ENCODE results near the gene CTH.
"Not testable (repeated sequence)": the region's sequence is repeated elsewhere in the genome, so short reads cannot be mapped to it uniquely, and the experiment has no call there.

The CTH gene
- 1.5 to 1.6 reads per million in 2 donors for total RNA-seq

DNA sequence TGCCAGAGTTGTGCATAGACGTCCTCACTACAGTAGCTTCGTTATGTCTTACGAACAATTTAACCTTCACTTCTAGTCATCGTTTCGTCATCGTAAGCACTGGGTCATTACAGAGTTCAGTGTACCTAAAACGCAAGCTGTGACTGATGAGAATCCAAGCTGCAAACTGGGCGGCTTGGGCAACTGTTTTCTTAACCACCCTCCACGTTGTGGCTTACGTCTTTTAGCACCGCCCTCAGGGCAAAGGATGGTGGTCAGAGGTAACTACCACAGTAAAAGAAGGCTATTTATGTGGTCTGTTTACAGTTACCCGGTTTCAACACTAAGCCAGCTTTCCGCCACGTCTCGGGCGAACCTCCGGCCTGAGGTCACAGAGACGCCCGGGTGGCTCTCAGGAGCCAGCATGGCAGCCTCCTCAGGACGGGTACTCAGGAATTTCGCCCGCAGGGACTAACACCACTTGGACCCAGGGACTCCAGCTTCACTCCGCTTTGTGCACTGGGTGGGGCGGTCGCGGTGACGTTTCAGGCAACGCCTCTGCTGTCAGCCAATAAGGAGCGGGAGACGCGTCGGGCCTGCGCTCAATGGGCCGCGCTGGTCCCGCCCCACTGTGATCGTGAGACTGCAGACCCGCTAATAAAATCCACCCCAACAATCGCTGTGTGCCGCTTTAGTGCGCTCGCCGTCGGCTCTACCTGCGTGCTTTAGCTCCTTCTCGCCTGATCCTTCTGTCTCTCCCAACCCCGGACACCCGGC is at the start of gene CTH:
Gene CTH (plus strand): TSS at position 665 of the 756 bp plus-strand sequence. CDS start 148 bp downstream, outside the sequence.
- peak; percentile 86 for DNase-seq

DNA sequence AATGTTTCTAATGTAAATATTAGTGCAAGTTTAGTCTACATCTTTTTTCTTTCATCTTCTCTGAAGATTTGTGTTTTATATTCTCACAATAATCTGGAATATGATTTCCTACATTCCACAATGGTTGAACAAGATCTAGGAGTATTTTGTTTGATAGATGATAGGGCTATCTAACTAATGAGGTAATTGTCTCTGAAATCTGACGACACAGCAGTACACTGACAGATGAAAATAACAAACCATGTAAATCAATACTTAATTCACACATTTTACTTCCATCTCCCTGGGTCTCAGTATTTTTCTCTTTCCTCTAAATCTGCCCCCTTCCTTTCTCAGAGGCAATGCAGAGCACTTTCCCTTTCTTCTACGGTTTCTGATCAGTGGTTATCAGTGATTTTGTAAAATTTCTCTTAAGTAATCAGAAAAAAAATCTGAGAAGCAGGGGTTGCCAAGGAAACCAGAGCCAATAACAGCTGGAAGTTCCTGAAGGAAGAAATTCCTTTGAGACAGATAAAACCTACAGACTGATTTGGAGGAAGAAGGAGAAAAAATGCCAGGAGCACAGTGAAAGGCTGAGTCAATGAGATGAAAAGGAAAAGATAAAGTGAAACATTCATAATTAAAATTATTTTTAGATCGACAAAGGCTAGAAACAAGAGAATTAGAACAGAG is 49.2 kb upstream of the CTH start:
- DNase-seq: no peak

DNA sequence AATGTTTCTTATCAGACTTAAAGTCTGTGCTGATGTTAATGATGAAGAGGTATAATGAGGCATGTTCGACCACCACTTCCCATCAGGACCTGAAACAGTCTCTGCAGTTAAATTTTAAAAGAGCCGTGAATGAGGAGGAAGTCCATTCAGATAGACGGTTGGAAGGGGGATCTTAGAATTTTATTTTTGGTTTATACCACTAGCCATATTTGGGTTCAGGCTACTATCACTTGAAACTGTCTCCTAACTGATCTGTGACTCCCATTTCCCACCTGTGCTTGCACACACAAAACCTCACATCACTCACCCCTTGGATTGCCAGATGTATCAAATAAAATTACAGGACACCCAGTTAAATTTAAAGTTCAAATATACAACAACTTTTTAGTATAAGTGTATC is 46.6 kb upstream of the CTH start:
- DNase-seq: no peak

DNA sequence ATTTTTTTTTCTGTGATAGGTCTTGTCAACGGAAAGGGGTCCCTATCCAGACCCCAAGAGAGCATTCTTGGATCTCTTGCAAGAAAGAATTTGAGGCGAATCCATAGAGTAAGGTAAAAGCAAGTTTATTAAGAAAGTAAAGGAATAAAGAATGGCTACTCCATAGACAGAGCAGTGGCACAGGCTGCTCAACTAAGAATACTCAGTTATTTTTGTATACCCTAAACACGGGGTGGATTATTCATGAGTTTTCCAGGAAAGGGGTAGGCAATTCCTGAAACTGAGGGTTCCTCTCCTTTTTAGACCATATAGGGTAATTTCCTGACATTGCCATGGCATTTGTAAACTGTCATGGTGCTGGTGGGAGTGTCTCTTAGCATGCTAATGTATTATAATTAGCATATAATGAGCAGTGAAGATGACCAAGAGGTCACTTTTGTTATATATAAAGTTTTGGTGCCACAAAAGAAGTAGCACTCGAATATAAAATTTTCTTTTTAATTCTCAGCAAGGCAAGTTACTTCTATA is 44.6 kb upstream of the CTH start:
- not testable (repeated sequence) for DNase-seq

DNA sequence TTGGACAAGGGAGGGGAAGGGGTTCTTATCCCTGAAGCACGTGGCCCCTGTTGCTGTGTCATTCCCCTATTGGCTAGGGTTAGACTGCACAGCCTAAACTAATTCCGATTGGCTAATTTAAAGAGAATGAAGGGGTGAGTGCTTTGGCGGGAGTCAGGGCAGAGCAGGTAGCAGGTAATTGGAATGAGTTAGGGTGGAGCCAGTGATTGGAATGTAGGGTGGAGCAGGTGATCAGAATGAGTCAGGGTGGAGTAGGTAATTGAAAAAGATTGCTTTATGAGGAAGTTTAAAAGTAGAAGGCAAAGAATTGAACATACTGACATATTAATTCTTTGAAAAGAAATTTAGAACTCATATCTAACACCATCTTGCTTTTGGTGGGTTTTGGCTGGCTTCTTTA is 44.1 kb upstream of the CTH start:
- not testable (repeated sequence) for DNase-seq

DNA sequence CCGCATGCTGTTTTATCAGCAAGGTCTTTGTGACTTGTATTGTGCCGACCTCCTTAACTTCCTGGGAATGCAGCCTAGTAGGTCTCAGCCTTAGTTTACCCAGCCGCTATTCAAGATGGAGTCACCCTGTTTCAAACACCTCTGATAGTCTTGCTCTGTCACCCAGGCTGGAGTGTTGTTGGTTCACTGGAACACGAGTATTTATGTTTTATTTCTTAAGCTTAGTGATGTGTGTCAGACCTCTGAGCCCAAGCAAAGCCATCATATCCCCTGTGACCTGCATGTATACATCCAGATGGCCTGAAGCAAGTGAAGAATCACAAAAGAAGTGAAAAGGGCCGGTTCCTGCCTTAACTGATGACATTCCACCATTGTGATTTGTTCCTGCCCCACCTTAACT is 43.7 kb upstream of the CTH start:
- DNase-seq: not testable (repeated sequence)

DNA sequence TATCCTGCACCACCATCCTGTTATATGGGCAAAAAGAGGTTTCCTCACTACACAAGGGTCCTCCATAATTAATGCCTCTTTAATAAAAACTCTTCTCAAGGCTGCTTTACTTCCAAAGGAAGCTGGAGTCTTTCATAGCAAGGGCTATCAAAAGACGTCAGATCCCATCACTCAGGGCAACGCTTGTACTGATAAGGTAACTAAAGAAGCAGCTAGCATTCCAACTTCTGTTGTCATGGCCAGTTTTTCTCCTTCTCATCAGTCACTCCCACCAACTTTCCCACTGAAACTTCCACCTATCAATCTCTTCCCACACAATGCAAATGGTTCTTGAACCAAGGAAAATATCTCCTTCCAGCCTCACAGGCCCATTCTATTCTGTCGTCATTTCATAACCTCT is 39.5 kb upstream of the CTH start:
- not testable (repeated sequence) for DNase-seq

DNA sequence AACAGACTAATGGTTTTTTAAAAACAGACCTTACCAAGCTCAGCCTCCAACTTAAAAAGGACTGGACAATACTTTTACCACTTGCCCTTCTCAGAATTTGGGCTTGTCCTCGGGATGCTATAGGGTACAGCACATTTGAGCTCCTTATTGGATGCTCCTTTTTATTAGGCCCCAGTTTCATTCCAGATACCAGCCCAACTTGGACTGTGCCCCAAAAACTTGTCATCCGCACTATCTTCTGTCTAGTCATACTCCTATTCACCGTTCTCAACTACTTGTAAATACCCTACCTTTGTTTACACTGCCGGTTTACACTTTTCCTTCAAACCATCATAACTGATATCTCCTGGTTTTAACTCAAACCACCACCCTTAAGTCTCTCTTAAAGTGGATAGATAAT is 38.6 kb upstream of the CTH start:
- DNase-seq: no peak

DNA sequence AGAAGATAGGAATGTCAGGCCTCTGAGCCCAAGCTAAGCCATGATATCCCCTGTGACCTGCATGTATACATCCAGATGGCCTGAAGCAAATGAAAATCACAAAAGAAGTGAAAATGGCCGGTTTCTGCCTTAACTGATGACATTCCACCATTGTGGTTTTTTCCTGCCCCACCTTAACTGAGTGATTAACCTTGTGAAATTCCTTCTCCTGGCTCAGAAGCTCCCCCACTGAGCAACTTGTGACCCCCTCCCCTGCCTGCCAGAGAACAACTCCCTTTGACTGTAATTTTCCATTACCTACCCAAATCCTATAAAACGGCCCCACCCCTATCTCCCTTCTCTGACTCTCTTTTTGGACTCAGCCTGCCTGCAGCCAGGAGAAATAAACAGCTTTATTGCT is 37.5 kb upstream of the CTH start:
- not testable (repeated sequence) for DNase-seq

DNA sequence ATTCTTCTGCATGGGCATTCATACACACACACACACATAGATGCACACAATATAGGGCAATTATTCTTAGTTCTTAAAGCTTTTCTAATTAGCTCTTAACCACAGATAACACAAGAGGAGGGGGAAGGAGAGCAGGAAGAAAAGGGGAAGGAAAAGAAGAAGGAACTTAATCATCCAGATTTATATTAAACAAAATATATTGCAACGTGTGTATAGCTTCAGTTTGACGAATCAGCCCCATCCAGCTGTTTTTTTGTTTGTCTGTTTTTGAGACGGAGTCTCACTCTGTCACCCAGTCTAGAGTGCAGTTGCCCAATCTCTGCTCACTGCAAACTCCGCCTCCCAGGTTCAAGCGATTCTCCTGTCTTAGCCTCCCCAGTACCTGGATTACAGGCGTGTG is 34.9 kb upstream of the CTH start:
- DNase-seq: no peak

DNA sequence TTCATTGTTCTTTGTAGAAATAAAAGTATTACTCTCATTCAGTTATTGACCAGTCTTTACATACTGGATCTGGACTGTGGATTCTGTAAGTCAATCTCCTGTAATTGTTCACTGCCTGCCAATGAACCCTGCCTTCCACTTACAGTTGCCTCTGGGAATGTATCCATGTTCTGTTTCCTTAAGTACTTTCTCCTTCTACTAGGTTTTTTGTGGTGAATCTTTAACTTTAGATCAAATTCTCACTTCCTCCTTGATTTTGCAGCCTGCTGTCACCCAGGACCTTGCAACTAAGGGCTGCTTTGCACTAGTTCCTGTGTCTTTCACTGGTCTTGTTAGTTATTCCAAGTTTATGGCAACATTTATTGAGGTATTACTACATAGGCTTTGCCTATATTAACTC is 28.4 kb upstream of the CTH start:
- DNase-seq: no peak

DNA sequence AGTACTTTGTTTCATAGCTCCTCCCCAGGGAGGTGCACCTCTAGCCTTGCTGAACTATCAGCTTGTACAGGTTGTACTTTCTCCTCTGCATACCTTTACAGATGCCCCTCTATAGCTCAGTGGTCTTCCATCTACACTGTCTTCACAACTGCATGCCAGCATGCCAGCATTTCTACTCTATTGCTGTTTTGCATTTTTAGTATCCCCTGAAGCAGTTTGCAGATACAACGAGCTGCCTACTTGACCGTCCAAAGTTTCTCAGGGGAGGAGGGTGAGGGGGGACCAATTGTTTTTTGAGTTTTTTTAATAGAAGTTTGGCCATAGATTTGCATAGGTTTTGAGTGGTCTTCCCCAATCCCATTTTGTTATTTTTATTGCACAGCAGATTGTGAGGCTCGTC is 27.6 kb upstream of the CTH start:
- no peak for DNase-seq

DNA sequence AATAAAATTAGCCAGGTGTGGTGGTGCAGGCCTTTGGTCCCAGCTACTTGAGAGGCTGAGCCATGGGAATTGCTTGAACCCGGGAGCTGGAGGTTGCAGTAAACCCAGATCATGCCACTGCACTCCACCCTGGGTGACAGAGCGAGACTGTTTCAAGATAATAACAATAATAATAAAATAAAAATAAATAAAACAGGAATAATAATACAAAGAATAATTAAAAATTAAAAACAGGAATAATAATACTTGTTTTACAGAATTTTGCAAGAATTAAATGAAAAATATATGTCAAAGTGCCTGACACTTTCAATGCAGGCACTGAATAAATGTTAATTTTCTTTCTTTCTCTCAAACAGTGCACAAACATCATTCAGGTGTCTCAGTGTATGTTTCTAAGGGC is 26.5 kb upstream of the CTH start:
- DNase-seq: no peak

DNA sequence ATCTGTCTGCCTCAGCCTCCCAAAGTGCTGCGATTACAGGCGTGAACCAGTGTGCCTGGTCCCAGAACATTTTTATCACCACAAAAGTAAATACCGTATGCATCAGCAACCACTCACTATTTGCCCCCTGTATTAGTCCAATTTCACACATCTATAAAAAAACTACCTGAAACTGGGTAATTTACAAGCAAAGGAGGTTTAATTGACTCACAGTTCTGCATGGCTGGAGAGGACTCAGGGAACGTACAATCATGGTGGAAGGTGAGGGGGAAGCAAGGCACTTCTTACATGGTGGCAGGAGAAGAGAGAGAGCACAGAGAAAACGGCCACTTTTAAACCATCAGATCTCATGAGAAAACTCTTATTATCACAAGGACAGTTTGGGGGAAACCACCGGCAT is 25.6 kb upstream of the CTH start:
- DNase-seq: no peak

DNA sequence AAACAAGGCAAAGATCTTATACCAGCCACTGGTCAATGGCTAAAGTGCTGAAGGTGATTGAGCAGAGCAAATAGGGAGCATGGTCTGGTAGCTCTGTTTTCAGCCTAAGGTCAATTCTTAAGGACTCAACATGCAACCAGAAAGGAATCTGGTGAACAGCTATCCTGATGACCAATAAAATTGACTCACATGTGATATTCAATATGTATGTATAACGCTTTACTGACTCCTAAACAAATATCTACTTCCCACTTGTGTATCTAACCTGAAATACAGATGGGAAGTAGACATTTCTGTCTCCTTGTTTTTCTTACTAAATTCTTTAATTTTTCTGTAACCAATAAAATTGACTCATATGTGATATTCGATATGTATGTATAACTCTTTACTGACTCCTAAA is 24.9 kb upstream of the CTH start:
- DNase-seq: no peak

DNA sequence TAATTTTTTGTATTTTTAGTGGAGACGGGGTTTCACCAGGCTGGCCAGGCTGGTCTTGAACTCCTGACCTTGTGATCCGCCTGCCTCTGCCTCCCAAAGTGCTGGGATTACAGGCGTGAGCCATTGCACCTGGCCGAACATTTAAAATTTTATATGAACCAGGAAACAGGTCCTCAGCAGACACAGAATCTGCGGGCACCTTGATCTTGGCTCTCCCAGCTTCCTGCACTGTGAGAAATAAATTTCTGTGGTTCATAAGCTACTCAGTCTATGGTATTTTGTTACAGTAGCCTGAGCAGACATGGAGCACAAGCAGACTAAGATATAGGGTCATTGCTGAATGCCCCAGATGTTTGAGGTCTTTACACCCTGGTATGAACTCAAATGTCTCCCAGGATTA is 23.6 kb upstream of the CTH start:
- DNase-seq: no peak

DNA sequence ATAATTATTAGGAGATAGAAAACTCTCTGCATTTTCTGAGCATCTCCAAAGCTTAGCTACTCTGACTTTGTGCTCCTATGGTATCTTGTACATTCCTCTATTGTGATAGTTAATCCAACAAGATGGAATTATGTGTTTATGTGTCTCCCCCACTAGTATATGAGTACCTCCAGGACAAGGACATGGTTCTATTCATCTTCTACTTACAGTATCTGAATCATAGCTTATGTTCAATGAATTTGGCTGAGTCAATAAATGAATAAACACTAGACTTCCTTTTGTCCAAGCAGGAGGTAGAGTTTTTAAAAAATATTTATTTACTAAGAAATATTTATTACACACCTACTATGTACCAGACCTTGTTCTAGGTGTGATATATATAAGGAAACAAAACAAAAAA is 18.4 kb upstream of the CTH start:
- no peak for DNase-seq

DNA sequence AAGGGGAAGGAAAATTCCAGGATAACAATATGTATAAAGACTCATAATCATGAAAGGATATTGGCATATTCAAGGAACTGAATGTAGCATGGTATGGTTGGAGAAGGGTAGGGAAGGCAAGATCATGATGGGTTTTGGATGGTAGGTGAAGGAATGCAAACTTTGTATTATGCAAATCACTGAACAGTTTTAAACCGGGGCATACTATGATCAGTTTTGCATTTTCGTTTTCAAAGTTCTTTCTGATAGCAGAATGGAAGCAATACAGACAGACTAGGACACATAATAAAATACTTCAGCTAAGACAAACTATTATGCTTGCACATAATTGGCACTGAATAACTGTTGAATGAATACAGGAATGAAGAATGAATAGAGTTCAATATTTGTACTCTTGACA is 14.5 kb upstream of the CTH start:
- no peak for DNase-seq

DNA sequence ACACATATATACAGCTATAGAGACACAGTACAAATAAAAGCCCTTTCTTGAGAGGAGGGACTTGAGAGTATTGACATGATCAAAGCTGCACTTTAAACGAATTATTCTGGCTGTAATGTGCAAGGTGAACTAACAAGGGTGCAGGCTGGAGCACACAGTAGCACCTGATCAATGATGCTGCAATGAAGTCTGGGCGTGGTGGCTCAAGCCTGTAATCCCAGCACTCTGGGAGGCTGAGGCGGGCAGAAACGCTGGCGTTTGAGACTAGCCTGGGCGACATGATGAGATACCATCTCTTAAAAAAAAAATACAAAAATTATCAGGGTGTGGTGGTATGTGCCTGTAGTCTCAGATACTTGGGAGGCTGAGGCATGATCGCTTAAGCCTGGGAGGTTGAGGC is 14.1 kb upstream of the CTH start:
- DNase-seq: no peak

DNA sequence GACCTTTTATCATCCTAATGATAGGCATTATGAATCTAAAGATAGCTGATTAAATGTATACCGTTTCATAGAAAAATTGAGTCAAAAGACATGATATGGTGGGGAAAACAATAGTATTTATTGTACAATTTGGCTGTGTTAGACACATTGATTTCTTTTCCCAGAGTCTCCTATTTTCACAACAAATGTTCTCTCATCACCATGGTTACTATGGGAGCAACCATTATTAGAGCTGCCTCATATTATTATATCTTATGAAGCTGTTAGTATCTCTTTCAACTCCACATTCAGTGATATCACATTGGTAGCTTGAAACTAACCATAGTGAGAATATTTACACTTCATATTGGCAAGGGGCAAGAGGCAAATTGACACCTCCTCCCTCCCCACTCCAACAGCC is 10.7 kb upstream of the CTH start:
- no peak for DNase-seq

DNA sequence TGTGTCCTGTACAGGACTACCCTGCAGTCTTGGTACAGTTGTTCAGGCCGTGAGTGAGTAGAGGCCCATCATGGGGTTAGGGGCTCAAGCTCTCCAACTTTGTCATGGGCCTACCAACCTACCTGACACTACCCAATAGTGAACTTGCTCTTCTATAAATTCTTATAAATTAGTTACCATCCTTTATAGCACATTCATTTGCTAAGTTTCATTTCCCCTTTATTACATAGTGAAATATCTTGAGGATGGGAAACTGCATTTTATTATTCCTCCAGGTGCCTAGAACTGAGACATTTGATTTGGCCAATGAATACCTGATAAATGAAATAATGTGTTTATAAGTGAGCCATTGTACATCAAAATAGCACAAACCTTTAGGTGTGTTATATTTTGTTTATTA is 9.1 kb upstream of the CTH start:
- DNase-seq: no peak

DNA sequence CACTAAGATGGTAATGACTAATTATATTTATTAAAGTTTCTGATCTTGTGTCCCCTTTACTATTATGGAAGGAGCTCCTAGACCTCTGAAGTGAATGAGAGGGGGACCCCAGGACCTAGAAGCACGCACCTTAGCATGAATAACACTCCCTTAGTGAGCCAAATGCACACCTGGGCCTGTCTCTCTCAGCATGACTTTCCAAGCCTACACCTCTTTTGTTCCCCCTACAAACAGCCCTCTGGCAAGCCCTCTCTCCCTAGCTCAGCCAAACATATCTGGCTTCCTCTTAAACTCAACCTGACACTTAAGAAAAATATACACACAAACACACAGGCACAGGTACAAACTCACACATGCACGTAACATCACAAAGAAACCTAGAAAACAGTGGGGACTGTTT is 7.3 kb upstream of the CTH start:
- no peak for DNase-seq

DNA sequence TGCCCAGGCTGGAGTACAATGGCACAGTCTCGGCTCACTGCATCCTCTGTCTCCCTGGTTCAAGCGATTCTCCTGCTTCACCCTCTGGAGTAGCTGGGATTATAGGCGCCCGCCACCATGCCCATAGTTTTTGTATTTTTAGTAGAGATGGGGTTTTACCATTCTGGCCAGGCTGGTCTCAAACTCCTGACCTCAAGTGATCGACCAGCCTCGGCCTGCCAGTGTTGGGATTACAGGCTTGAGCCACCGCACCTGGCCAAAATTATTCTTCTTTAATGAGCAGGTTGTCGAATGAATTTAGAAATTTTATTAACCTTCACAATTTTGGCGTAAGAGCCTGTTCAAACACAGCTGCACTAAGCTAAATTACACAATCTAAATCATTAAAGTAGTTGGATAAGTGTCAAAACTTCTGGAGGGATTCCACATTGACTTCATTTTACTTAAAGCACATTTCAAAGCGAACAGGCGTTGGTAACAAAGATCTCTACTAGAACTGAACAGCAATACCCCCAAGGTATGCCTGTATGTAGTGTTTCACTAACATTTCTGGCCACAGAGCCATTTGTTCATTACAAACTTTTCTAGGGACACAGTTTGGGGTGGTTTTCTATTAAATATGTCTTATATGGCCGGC is 5.2 kb upstream of the CTH start:
- no peak for DNase-seq

DNA sequence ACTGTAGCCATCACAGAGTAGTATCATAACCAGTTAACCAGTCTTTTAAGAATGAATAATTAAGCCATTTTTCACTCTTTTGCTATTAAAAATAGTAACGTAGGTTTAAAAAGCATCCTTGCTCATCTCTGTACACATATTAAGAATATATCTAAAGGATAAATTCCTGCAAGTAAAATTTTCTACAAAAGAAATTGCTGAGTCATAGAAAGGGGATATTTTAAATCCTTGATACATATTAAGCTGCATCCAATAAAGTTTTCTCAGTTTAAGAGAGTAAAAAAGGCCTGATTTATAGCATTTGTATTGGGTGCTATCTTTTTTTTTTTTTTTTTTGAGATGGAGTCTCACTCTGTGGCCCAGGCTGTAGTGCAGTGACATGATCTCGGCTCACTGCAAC is 1.9 kb upstream of the CTH start:
- no peak for DNase-seq

Data from activated gamma-delta T cell (primary cell).